GM18502 (cell line): Measurements from ENCODE around the gene GJD3.

Source experiments
- ATAC-seq: cut with Tn5 transposase; IDR thresholded peaks from one replicate; pipeline ENCODE4 v1.9.1; 2021; ENCODE audit warnings: mild to moderate bottlenecking; ENCODE audit not compliant: unreplicated experiment, poor library complexity

The GJD3 gene

GRCh38 chr17:40326832-40327199 is 37.7 kb downstream of the GJD3 start:
- ATAC-seq = no peak

GRCh38 chr17:40326014-40326831 is 38.3 kb downstream of the GJD3 start:
- no peak for ATAC-seq

DNA sequence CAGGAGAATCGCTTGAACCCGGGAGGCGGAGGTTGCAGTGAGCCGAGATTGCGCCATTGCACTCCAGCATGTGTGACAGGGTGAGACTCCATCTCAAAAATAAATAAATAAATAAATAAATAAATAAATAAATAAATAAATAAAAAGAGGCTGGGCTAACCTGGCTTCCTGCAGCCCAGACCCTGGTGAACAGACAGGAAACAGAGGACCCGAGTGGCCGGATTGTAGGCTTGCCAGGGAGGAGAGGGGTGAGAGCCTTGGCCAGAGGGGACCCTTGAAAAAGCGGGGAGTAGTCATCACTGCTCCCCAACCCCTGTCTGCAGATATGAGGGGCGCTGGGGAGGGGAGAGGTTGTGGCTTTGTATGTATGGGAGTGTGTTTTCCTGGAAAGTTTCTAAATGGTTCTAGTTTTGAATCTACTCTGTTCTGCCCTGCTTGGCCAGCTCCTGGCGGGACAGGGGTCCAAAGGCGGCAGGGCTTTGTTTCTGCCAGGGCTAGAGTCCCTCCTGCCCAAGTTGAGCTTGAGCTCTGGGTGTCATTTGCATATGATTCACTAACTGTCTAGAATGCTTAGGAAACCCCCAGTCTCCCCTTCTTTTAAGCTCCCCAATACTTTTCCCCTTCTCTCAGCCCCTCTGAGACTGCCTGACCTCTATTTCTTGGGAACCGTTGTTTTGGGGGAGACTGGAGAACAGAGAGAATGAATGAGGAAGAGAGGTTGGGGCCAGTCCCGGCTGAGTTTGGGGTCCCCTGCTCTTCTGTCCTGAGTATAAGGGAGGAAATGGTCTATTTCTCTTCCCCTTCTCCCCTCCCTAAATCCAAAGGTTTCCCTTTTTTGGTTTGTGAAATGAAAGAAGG is 39.2 kb downstream of the GJD3 start:
- no peak for ATAC-seq

- no peak for ATAC-seq
These were observed 40.9 kb downstream of the GJD3 start for GRCh38 chr17:40323391-40324381.

DNA sequence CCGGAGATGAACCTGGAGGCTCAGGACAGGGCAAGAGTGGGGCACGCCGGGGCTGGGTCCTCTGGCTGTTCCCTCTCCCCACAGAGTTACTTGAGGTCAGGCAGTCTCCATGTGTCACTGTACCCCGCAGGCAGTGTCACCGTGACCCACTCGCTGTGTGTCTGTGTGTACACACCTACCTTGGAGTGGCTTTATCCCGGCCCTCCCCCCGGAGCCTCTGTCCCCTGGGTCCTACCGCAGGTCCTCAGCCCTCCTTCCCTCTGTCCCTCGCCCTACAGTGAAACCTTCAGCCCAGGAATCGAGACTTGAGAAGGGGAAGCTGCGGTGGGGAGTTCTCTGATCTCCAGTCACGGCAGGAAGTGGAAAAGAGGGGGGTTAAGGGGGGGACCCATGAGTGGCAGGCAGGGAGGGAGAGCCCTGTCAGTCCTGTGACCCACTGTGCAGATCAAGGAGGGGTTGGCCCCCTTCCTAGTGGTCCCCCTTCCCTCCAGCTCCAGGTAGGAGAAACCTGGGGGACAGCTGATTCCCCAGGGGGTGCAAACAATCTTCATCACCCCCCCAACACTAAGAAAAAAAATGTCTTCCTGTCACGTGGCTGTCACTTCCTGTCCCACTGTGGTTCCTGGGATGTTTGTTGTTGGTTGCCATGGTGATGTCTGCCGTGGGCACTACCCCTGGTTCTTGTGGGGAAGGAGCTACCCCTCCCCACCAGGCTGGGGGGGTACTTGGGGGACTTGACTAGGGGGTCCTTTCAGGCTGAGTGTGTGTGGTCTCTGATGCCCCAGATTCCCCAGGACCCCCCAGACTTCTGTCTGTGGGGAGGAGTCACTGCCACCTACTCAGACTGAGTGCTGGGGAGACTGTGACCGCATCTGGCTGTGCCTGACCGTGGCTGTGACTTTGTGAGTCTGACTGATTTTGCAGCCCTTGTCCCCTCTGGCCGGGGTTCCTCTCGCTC is 41.9 kb downstream of the GJD3 start:
- ATAC-seq = peak; percentile 30

DNA sequence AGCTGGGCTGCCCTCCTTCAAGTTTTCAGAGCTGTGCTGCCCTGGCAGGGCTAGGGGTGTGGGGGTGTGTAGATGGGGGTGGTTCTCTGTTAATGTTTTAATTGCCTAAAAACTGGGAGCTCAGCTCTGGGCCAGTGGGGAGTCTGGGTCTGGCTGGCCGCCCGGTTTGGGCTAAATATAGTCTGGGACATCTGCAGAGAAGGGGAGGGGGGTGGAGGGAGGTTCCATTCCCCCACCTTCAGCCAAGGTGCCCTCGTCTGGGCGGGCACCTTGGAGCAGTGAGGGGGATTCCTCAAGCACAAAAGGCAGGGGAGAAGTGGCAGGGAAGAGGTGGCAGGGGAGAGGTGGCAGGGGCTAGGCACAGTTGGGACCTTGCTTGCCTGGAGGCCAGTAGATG is 42.6 kb downstream of the GJD3 start:
- no peak for ATAC-seq

DNA sequence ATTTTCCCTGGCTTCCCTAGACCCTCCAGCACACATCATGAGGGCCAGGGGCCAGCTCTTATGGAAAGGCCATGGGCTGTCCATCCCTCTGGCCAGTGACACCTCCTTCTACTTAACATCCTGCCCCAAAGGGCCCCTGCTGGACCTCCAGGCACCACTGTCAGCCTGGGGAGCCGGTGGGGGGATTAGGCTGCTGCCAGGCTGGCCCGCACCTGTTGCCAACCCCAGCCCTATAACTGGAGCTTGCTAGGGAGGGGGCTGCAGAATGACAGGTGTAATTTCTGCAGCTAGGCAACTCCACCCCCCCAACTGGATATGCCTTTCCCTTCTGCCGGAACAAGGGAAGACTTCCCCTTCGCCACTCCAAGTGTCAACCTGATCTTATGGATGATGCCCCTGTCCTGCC is 43.0 kb downstream of the GJD3 start:
- ATAC-seq = no peak

GRCh38 chr17:40320756-40321523 is 43.6 kb downstream of the GJD3 start:
- ATAC-seq = no peak

GRCh38 chr17:40319651-40320540 is 44.6 kb downstream of the GJD3 start:
- no peak for ATAC-seq

DNA sequence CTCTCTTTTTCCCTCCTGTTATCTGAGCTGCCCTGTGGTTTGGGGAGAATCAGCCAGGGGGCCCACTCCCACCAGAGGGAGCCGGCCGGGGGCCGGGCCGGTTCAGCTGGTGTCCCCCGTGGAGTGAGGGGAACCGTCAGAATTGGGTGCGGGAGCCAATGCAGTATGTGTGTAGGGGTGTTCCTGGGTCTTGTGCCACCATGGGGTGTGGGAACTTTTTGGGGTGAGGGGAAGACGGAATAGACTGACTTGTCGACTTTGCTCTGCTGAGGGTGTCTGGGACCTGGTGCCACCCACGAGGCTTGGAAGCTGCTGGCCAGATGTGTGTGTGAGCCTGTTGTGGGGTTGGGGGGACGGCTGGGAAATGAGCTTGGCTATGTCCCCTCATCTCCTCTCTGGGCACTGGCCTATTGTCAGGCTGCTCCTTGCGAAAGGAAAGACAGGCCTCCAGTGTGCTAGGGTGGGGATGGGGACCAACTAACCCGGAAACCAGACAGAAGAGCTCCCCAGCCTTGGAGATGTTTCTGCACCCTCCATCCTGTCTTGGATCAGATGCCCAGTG is 45.6 kb downstream of the GJD3 start:
- ATAC-seq = no peak

DNA sequence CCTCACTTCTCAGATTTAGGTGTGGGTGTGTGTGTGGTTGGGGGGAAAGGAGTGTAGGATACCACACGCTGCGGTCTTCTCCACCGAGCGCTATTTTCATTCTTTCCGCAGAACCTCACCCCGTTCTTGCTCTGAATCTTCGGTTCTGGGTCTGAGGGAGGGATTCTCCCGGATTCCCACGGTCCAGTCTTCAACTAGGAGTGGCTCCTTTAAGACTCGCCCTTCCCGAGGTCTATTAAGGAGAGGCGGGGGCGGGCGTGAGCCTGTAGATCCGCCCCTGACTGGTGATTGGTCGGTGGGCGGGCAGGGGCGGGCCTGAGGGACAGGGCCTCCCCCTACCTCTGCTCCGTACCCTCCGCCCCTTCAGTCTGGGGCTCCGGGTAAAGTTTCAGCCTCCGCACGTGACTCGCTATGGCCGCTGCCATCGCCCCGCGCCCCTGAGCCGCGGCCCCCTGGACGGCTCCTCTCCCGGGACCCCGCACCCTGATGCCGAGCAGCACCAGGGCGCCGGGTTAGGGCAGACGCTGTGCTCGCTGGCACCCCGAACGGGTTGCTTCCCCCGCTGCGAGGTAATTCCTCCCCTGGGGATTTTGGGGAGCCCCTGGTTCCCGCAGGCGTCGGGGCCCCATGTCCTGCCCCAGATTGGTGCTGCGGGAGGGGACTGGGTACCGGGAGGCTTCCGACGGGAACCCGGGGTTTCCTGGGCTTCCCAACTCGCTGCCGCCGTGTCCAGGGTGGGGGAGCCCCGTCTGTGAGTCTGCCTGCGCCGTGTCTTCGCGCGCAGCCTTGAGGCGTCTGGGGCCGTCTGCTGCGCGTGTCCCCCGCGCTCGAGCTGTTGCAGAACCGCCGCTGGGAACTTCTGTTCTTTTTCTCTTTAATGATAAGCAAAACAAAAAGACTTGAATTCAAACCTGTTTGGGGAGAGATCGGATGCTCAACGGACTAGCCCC is 46.4 kb downstream of the GJD3 start:
- ATAC-seq = peak; percentile 63

- no peak for ATAC-seq
These were observed 47.1 kb downstream of the GJD3 start for GRCh38 chr17:40317345-40317873.

DNA sequence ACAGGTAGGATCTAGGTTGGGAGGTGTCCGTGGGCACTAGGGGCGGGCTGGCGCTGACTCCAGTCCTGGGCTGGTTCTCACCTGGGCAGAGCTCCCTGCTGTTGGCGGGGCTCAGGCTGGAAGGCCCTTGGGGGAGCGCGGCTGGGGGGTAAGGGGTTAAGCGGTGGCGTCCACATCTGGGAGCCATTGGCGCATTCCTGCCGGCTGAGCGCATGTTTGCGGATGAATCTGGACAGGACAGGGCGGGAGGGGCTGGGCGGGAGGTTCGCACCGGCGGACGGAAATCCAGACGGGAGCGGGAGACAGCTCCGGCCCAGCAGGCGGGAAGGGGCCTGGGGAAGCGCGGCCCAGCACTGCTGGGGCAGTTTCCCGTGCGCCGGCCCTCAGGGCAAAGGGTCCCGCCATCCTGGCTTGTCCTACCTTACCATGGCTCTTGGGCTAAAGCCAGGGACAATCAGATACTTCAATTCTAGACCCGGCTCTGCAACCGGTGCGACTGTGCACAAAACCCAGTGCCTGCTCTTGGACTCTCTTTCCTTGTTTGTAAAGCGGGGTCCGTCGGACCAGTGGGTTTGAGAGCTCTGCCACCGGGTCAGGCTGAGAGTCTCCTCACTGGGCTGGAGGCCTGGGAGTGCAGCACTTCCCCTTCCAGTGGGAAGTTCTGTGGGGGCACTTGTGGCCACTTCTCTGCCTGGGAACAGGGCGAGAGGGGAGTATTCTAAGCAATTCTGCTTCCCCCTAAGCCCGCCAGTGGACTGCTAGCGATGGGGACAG is 47.8 kb downstream of the GJD3 start:
- ATAC-seq = no peak

DNA sequence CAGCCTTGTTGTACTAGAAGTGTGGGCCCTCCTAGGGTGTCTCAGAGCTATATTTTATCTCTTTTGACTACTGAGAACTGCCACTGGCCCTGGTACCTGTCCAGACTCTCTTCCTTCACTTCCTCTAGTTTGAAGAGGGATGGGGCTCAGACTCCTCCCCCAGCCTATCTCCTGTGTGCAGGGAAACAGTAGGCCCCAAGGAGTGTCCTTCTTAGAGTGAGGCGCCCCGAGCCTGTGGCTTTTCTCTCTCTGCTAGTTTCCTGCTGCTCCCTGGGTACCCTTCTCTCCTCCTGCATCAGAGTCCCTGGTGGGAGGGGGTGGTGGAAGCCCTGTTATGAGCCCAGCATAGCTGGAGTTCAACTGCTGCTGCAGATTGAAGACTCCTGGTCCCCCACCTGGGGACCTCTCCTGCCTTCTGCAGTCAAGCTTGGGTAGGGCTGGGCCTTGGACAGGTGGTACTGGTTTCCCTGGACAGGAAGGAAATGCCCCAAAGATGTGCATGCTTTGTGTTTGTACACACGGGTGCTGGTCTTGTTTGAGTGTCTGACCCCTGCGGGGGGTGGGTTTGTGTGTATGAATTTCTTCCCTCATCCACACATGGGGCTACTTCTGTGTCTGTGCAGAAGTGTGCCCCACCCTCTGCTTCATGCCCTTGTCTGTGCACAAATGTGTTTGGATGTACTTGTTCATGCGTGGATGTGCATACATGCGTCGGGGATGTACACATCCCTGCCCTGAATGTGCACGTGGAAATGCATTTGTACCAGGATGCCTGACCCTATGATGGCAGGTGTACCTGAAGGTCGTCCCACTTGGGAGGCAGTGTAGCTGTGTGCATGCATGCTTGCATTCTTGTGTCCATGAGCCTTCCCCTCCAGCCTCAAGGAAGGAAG is 48.6 kb downstream of the GJD3 start:
- no peak for ATAC-seq
